GM18507 (cell line): ENCODE results near the gene HPDL.

Source experiments
- DNase-seq: peaks from one replicate; pipeline ENCODE4 v3.0.0; 2011; ENCODE audit warnings: low read depth; ENCODE audit not compliant: insufficient read length; ENCODE audit errors: extremely low spot score
- FAIRE-seq: peaks from 2 replicates; lab custom pipeline; 2011; peaks lifted over from hg19 to GRCh38; lab: Jason Lieb, UNC

HPDL gene

DNA sequence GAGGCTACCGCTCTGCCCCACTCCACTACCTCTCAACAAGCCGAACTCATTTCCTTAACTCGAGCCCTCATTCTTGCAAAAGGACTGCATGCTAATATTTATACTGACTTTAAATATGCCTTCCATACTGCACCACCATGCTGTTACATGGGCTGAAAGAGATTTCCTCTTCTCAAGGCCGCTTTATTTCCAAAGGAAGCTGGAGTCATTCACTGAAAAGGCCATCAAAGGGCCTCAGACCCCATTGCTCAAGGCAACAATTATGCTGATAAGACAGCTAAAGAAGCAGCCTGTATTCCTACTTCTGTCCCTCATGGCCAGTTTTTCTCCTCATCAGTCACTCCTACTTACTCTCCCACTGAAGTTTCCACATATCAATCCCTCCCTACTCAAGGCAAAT is 6.9 kb upstream of the HPDL start:
- no peak for FAIRE-seq
- no peak for DNase-seq

DNA sequence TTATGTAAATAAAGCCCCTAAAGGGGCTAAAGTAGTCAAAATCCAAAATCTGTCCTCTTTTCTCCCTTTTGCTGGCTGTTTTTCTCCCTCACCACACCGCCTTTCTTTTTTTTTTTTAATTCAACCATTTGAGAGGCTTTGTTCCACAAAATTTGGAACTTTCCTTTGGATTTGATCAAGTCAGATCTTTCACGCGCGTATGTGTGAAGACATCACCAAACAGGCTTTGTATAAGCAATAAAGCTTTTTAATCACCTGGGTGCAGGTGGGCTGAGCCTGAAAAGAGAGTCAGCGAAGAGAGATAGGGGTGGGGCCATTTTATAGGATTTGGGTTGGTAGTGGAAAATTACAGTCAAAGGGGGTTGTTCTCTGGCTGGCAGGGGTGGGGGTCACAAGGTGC is 5.3 kb upstream of the HPDL start:
- no peak for DNase-seq
- FAIRE-seq, result no peak

DNA sequence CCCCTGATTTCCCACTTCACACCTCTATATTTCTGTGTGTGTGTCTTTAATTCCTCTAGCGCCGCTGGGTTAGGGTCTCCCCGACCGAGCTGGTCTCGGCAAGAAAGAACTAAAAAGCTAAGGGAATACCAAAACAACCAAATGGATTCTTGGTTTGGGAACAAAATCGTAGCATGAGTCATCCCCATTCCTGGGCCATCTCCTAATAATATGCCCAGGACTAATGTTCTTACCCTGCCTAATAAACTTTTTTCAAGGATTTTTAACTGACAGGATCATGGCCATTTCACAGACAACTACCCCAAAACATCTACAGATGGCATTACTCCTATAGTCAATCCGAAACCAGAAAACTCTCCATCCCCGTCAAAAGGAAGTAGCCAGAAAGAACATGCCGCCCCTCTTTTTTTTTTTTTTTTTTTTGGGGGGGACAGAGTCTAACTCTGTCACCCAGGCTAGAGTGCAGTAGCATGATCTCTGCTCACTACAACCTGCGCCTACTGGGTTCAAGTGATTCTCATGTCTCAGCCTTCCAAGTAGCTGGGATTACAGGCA is 4.1 kb upstream of the HPDL start:
- DNase-seq (no peak), FAIRE-seq (peak; percentile 73)

DNA sequence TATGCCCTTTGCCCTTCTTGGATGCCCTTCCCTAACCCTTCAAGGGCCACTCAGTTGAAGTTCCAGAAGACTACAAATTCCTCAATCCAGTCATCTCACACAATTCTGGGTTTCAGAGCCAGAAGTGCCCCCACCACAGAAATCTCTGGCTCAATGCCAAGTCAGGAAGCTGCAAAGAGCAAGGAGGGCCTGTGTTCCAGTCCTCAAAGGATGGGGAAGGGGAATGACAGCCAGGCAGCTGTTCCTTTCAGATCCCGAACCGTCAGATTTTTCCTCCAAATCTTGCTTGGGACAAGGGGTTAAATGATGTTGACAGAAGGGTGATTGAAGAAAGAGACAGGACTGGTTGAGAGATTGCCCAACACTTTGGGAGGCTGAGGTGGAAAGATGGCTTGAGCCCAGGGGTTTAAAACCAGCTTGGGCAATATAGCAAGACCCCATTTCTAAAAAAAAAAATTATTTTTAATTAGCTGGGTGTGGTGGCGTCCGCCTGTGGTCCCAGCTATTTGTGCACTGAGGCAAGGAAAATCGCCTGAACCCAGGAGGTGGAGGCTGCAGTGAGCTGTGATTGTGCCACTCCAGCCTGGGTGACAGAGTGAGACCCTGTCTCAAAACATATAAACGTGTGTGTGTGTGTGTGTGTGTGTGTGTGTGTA is 716 bp upstream of the HPDL start:
- FAIRE-seq (no peak), DNase-seq (no peak)

DNA sequence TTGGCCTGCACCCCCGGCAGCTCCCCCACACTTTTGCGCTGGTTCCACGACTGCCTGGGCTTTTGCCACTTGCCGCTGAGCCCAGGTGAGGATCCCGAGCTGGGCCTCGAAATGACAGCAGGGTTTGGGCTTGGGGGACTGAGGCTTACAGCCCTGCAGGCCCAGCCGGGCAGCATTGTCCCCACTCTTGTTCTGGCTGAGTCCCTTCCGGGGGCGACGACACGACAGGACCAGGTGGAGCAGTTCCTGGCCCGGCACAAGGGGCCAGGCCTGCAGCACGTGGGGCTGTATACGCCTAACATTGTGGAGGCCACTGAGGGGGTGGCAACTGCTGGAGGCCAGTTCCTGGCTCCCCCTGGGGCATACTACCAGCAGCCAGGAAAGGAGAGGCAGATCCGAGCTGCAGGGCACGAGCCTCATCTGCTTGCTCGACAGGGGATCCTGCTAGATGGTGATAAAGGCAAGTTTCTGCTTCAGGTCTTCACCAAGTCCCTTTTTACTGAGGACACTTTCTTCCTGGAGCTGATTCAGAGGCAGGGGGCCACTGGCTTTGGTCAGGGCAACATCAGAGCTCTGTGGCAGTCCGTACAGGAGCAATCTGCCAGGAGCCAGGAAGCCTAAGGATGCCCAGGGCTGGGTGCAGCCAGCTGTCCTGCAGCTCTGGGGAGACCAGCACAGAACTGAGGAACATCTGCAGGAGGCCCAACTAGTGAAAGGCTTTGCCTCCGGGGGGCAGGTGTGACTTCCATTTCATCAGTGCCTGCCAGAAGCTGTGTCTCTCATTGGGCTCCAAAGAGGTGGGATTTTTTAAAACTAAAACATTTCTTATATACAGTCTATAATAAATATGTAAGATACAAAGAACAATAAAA is 1.2 kb downstream of the HPDL start:
- DNase-seq (no peak), FAIRE-seq (peak; percentile 36)

DNA sequence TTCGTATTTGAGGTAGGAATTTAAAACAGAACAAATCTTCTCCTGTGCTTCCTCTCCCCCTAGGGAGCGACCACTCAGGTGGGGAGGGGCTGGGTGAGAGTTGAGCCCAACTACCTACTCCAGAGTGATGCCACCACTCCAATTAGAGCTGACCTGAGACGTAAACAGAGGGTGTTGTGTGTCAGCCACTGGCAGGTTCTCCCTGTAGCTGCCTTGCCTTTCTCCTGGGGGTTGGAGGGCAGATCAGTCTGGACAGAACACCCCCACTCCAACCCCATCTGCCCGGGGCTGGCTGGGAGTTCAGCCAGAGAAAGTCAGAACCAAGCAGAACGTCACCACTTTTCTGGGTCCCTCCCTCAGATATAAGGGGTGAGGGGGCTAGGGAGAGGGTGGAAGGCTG is 2.0 kb downstream of the HPDL start:
- no peak for DNase-seq
- no peak for FAIRE-seq

DNA sequence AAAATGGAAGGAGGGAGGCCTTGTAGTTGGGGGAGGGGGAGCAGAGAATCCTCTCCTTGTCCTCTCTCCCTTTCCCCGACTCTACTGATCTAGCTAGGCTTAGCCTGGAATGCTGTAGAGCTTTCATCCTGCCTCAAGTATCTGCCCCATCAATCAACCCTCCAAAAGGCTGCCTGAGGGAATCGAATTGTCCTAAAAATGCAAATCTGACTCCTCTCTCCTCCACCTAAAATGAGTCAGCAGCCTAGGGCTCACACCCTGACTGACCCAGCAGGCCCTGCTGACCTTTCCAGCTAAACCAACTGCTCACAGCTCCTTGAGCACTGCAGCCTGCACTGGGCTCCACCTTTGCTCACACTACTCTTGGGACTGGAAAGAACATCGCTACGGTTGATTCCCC is 2.8 kb downstream of the HPDL start:
- no peak for FAIRE-seq
- DNase-seq, result no peak

DNA sequence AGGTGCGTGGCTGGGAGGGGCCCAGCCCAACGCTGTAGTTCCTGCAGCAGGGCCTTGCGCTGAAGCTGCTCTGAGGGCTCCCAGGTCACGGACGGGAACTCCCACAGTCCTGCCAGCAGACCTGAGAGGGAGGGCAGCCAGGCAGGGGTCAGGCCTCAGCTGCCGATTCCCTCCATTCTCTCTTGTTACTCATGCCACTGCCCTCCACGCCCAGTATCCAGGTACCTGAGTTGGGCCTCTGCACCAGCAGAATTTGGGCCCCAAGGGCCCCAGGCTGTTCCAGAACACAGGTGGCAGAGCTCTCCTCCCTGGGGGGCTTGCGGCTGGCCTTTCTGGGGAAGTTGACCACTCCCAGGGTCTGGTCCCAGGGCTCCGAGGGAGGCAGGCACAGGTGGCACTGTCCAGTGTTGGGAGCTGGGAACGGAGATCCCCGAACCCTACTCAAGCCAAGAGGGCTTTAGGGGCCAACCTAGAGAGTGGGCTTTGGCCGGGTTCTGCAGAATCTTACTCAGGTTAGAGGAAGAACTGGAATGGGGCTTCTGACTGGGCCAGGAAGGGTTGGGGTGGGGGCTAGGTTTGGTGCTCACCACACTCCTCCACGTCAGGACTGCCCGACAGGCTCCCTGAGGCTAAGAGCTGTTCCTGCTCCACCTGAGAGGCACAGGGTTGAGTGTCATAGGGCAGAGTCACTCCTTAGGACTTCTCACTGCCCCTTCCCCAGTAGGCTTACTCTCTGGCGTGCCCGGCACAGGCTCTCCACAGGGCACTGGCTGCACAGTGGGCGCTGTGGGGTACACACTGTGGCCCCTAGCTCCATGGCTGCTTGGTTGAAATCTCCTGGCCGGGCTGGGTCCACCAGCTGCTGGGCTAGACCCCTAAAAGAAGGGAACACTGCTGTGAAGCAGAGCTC is 5.0 kb downstream of the HPDL start:
- FAIRE-seq (no peak), DNase-seq (no peak)

DNA sequence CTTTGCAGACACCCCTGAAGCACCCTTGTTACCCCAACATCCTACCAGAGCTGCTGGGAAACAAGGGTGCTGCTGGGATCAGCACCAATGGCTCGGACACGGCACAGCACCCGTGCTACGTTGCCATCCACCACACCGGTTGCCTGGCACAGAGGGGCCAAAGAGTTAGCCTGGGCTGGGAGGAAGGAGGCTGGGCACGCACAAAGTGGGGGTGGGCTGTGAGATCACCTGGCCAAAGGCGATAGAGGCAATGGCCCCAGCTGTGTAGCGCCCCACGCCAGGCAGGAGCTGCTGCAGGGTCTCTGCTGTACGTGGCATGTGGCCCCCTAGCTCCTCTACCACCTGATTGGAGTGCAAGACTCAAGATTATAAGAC is 5.6 kb downstream of the HPDL start:
- DNase-seq (no peak), FAIRE-seq (no peak)

DNA sequence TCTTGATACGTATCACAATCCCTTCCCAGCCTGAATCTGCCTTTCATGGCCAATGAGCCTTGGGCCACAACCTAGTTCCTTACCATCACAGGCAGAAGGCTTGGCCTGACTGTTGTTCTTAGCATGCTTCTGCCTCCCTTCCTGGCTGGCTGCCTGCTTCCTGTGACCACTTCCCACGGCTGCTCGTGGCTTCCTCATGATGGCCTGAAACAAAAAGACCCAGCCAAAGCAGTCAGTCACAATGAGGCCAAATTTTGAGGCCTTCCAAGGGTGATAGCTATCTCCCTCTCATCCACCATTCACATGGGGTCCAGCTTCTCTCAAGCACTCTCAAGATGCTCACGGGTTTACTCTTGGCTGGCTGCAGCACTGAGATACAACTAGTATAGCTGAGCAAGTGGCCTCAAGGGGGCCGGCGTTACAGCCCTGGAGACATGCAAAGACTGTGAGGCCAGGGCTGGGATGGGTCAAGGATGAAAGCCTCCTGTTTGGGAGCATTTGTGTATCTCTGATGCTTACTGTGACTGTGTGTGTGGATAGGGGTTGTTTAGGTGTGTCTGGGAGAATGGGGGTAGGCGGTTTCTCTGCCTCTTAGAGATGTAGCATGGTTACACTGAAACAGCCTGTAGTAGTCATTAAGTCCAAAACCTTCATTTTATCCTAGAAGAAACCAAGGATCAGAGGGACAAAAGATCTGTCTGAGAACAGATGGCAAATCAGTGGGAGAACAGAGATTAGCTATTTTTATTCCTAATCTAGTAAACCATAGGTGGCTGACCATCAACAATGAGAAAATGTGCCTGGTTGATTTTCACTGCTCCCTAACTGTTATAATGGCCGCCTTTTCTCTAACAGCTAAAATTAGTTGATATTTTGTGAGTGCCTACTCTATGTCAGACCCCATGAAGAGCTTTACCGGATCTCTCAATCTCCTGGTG is 7.9 kb downstream of the HPDL start:
- DNase-seq (no peak), FAIRE-seq (no peak)

DNA sequence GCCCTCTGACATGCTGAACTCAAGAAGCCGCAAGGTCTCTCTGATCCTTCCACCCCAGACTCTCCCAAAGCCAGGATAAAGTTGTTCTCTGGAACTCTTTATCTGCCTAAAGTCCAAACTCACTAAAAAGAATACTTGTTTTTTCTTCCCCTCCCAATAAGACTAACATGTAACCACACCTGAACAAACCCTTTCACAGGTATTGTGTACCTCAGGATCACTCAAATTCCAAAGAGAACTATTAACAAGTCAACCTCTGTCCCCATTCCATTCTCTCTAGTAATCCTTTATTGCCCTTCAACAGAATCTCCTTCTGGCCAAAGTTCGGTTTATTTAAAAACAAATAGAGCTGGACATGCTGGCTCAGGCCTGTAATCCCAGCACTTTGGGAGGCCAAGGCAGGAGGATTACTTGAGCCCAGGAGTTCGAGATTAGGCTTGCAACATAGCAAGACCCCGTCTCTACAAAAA is 9.2 kb downstream of the HPDL start:
- DNase-seq (no peak), FAIRE-seq (no peak)

DNA sequence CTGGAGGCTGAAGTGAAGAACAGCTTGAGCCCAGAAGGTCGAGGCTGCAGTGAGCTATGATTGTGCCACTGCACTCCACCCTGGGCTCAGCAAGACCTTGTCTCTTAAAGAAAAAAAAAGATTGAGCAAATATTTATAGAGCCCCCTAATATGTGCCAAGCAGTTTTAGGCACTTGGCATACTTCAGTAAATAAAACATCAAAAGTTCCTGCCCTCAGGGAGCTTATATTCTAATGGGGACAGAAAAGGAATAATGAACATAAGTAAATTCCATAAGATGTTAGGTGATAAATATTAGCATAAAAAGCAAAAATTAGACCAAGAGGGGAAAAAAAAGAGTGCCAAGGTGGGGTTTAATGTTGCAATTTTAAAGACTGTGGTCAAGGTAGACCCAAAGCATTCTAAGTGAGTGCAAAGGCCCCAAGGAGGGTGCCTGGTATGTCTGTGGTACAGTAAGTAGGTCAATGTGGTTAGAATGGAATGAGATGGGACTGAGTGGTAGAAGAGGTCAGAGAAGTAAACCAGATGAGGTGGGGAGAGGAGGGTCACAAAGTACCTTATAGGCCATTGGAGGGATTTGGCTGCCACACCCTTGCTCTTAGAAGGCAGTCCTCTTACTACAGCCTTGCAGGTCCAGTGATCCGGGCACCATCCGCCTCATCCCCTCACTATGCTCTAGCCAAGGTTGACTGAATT is 11.1 kb downstream of the HPDL start:
- no peak for DNase-seq
- FAIRE-seq, result no peak

DNA sequence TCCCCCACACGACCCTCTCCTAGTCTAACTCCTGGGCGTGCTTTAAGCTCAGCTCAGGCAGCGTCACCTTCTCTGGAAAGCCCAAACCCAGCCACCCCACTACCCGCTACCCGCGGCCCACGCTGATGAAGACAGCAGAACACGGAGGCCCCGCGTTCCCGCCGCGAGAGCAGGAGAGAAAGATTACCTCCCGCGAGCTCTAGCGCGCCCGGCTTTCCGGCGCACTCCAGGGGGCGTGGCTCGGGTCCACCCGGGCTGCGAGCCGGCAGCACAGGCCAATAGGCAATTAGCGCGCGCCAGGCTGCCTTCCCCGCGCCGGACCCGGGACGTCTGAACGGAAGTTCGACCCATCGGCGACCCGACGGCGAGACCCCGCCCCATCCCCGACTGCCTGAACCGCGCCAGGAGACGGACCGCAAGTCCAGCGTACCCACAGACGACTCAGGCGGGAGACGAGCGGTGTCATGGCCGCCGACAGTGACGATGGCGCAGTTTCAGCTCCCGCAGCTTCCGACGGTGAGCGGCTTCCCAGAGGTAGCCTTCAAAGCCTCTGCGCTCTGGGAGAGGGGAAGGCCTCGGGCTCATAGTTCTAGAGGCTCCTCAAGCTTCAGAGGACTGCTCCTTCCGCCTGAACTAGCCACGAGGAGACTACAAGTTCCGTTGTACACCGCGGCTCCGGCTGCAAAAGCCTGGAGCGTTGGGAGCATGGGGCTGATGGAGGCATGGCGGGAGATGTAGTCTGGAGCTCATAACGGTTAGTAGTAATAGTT is 13.3 kb downstream of the HPDL start, which contains the start of the genes MUTYH and TOE1:
TSS of gene MUTYH (minus strand) at position 652 of the 770 bp plus-strand sequence. CDS start 5,935 bp downstream, outside the sequence.
TSS of gene TOE1 (plus strand) at position 382 of the 770 bp plus-strand sequence. CDS start at position 465, 83 bp downstream.
- peak; percentile 87 for DNase-seq
- peak; percentile 95 for FAIRE-seq

DNA sequence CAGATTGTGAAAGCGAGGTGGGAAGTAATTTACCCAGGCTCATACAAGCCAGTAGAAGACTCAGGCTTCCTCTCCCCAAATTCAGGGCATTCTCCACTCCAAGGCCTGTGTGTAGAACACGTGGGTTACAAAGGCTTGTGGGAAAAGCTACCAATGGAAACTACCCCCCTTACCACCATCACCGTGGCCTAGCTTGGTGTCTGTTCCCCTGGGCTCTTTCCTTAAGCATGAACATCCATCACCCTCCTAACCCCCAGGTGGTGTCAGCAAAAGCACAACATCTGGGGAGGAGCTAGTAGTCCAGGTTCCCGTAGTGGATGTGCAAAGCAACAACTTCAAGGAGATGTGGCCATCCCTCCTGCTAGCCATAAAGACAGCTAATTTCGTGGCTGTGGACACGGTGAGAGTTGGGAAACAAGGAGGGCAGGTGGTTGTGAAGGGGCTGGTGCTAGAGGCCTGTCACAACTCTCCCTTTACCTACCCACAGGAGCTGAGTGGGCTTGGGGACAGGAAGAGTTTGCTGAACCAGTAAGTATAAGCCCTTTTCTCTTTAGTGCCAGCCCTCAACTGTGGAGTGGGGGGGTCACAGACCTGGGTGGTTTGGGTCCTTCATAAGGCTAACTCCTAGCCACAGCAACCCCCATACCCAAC is 14.2 kb downstream of the HPDL start:
- DNase-seq (no peak), FAIRE-seq (peak; percentile 9)

DNA sequence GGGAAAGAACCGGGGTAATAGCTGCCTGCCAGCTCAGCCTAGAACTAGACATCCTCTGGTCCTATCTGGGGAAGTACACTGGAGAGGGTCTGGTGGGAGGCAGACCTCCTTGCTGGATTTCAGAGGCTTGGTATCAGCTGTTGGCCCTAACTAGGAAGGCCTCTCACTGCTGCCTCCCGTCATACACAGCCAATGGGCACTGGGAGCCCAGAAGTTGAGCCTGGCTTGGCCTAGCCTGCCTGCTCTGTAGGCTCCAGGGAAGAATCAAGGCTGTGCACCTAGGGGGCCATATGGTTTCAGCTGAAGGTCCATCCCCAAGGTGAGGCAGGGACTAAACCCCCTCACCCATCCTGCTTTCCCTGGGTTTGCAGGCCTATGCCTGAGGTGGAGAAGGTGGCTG is 17.8 kb downstream of the HPDL start:
- FAIRE-seq, result no peak
- no peak for DNase-seq

DNA sequence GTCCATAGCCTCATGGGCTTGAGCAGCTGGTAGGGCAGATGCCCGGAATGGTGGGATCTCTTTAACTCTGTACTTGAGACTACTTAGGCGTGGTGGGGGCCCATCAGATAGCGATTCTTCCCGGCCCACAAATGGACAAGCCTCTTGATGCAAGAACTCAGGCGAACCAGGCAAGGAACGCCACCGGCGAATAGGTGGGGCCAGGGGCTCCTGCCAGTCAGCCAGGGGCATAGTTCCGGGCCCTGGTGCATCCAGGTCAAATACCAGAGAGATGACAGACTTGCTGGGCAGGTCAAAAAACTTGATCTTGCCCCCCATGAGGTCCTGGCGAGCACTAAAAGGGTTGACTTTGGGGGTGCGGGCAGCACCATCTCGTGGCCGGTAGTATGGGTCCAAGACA is 18.3 kb downstream of the HPDL start:
- FAIRE-seq, result no peak
- no peak for DNase-seq

DNA sequence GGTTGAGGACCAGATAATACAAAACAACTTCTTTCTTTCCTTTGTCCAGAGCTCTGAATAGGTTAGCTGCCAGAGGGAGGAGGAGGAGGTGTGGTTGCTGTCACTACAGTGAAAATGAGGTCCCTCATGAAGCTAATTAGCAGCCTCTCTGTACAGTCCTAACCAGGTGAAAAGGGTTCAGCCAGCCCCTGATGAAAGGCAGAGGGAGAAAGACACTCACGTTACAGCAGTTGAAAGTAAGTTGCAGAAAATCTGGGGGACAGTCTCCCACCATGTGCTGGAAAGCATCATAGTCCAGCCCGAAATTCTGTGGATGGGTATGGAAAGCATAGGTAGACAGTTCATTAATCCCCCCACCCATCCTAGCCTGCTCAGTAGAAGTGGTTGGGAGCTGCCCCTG is 19.8 kb downstream of the HPDL start:
- FAIRE-seq (no peak), DNase-seq (no peak)
